Heart left ventricle (tissue), 16 donors: Measurements from ENCODE around the gene GPR84. TPM values are rescaled to one million over a fixed set of nuclear protein-coding genes. Genes with fewer than 3 reads are reported as not detected.
A peak's percentile ranks its signal among the peaks of the same experiment; 100 is the strongest.

Source experiments
- ATAC-seq, 4 donors: fragments of 200-7000 bp; cut with Tn5 transposase; one replicate each; pipeline ENCODE4 v1.9.1; 2020 to 2022; ENCODE audit warnings: moderate library complexity in 4 of 4, mild to moderate bottlenecking in 3 of 4, moderate number of reproducible peaks in 1 of 4
- DNase-seq, 5 donors: peaks; one replicate each; pipeline ENCODE4 v3.0.0-alpha.2; 2020
- H3K27ac ChIP-seq, 12 donors: fragments of 200-600 bp; sonication (generic) in 4 of 12; one replicate each; pipeline versions ENCODE4 v1.5.0 to v1.8.0; 2016 to 2022; ENCODE audit warnings: mild to moderate bottlenecking in 2 of 12
- H3K27me3 ChIP-seq, 9 donors: fragments of 200-600 bp; sonication (generic) in 2 of 9; one replicate each; pipeline versions ENCODE4 v1.5.1 to v1.8.0; 2016 to 2022; ENCODE audit warnings: mild to moderate bottlenecking in 3 of 9
- H3K36me3 ChIP-seq, 9 donors: fragments of 200-600 bp; sonication (generic) in 2 of 9; one replicate each; pipeline versions ENCODE4 v1.5.0 to v1.8.0; 2018 to 2022; ENCODE audit warnings: mild to moderate bottlenecking in 2 of 9
- H3K4me1 ChIP-seq, 12 donors: fragments of 200-600 bp; sonication (generic) in 4 of 12; one replicate each; pipeline versions ENCODE4 v1.5.0 to v1.8.0; 2016 to 2022; ENCODE audit warnings: mild to moderate bottlenecking in 3 of 12
- H3K4me3 ChIP-seq, 12 donors: fragments of 200-600 bp; sonication (generic) in 4 of 12; one replicate each; pipeline versions ENCODE4 v1.5.0 to v1.8.0; 2017 to 2022; ENCODE audit warnings: mild to moderate bottlenecking in 9 of 12, moderate library complexity in 4 of 12
- H3K9me3 ChIP-seq, 12 donors: fragments of 200-600 bp; sonication (generic) in 4 of 12; one replicate each; pipeline versions ENCODE4 v1.5.0 to v1.8.0; 2016 to 2022; ENCODE audit warnings: mild to moderate bottlenecking in 1 of 12
- POLR2A ChIP-seq, 2 donors: fragments of 450-650 bp; IDR thresholded peaks; one replicate each; pipeline ENCODE4 v1.6.1; 2017; ENCODE audit warnings: antibody characterized with exemption in 2 of 2, mild to moderate bottlenecking in 2 of 2, moderate library complexity in 2 of 2
- WGBS, 4 donors: extraction: QIAGEN DNeasy Blood & Tissue Kit in 2 of 4; methylation state at CpG; one replicate each; pipeline versions ENCODE4 v1.1.5 to v1.1.7; 2013 to 2018; 5-methylcytosine and 5-hydroxymethylcytosine counted together
- intact Hi-C, 10 donors: fragments of 100-400 bp; cut with DNase I; formaldehyde crosslinking; loops; one replicate each; pipeline versions ENCODE4 v1.11.1 to v1.14.2; 2022
- long read RNA-seq, 3 donors: library from polyadenylated mRNA; unstranded; transcript quantifications; one replicate each; pipeline ENCODE4 v2.0.0, GENCODE V29; 2020 to 2021
- polyA plus RNA-seq, 2 donors: library from polyadenylated mRNA; stranded (reverse); fragments of 200-250 nt; gene quantifications; one replicate each; pipeline ENCODE4 v1.2.3, GENCODE V29; 2013
- total RNA-seq, 9 donors: library from RNA; depleted of rRNA in 2 of 9; stranded (reverse); fragments of >200 nt in 2 of 9; fragmentation: NEBNext Ultra II Directional in 3 of 9; extraction: Animal tissue kit (Norgen Biotek cat#: 25700) in 3 of 9; gene quantifications; one replicate each; pipeline versions ENCODE4 v1.1.0 to v1.2.4, GENCODE V29; 2016 to 2023
- TF ChIP-seq, protein P1 (sequence below), 12 donors: fragments of 200-600 bp; sonication (generic) in 4 of 12; IDR thresholded peaks; one replicate each; pipeline versions ENCODE4 v1.5.0 to v1.8.0; 2018 to 2022; ENCODE audit warnings: antibody characterized with exemption in 12 of 12, mild to moderate bottlenecking in 5 of 12
- donor health status: ischemic (EF 13 %, LVEDD 7.1; RV severe dilation, severe dysfunction).
- donor health status: healthy with polysubstance abuse.
- donor health status: DM: no; HTN: yes; CAD: no.
- donor health status: DM: no; HTN: no; CAD: no.
- donor health status: ischemic (EF 25% LVEDD 6.9; RV normal size, moderate dysfunction).
- donor health status: ischemic (EF 25% LVEDD 5.7; RV mildly dilated, moderate dysfunction).
- donor health status: healthy.
- donor health status: DM: yes; HTN: yes; CAD: no.
- donor health status: ischemic (EF 35%, LVEDD 5.7; RV mildly dilated, moderate dysfunction).
- donor health status: nonischemic (EF 11% LVEDD 7.7; RV severe dilation, severe dysfunction).
- donor health status: DM: yes; HTN: yes; CAD: no.
- donor health status: PGD.
- donor health status: ischemic (EF 29% LVEDD 5.4; RV normal size, mild dysfunction).
- donor health status: nonischemic (EF 23%, LVEDD 6.1; RV moderate dilation, normal function).

Gene GPR84
- 1 to 10 TPM in 2 of 9 donors, under 1 TPM in 2, not detected in 5; 0.21 to 4.4 (median 0.94) TPM for total RNA-seq
- polyA plus RNA-seq: under 1 TPM in 1 of 2 donors, not detected in 1; 0.37 TPM
- long read RNA-seq, donor 1, partial matches to known transcripts: 0 of 1 reads
- long read RNA-seq, donor 1, other reads (novel, unspliced or antisense): 0 of 1 reads
- long read RNA-seq, donor 2: 0 reads
- long read RNA-seq, donor 3: 0 reads

DNA sequence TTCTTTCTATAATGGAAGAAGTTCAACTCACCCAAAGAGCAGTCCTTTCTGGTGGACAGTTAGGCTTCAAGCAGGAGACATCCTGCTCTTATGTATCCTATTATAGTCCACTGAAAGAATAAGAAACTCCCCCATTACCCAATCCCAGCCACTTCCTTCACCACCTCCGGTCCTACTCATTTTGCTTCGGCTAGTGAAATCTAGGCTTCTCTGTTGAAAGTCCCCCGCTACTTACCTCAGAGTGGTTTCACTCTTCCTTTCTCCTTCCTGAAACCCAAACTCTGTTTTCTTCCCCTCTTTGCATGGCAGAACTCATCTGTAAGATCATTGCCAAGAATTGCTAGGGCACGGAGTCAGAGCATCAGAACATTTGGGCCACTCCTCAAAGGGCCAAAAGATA, at the start of gene GPR84:
GPR84 (minus strand) TSS at position 74 of the 400 bp plus-strand sequence. CDS start 635 bp downstream, outside the sequence.
- H3K4me1 ChIP-seq: peaks cover 0 to 61% (median 12%) of the 10 kb centered on the region in 12 donors
- DNase-seq: no peak
- no peaks in the 10 kb centered on the region for H3K36me3 ChIP-seq
- 60 to 74% (median 73%) methylated on average over 4 of the region's 4 CpGs for WGBS, 4 donors
- H3K27ac ChIP-seq: peak within 1 kb of the TSS in 2 of 12 donors; percentile 13 to 78
- H3K4me3 ChIP-seq: peak within 1 kb of the TSS in 1 of 12 donors; percentile 27
- intact Hi-C loops: loop anchor here in 5 of 10 donors (2.0 to 10.0 kb wide), 5 partner anchors 70 to 142 kb away; no protein-coding TSS in a partner anchor
- H3K27me3 ChIP-seq: no peaks in the 10 kb centered on the region
- TF ChIP-seq, protein P1, sequence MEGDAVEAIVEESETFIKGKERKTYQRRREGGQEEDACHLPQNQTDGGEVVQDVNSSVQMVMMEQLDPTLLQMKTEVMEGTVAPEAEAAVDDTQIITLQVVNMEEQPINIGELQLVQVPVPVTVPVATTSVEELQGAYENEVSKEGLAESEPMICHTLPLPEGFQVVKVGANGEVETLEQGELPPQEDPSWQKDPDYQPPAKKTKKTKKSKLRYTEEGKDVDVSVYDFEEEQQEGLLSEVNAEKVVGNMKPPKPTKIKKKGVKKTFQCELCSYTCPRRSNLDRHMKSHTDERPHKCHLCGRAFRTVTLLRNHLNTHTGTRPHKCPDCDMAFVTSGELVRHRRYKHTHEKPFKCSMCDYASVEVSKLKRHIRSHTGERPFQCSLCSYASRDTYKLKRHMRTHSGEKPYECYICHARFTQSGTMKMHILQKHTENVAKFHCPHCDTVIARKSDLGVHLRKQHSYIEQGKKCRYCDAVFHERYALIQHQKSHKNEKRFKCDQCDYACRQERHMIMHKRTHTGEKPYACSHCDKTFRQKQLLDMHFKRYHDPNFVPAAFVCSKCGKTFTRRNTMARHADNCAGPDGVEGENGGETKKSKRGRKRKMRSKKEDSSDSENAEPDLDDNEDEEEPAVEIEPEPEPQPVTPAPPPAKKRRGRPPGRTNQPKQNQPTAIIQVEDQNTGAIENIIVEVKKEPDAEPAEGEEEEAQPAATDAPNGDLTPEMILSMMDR (IDR thresholded peaks at IDR 0.05): no peak
- TF ChIP-seq POLR2A (IDR thresholded peaks at IDR 0.05): no peak
- peak in 1 of 4 donors; percentile 4 for ATAC-seq
- H3K9me3 ChIP-seq: no peaks in the 10 kb centered on the region

DNA sequence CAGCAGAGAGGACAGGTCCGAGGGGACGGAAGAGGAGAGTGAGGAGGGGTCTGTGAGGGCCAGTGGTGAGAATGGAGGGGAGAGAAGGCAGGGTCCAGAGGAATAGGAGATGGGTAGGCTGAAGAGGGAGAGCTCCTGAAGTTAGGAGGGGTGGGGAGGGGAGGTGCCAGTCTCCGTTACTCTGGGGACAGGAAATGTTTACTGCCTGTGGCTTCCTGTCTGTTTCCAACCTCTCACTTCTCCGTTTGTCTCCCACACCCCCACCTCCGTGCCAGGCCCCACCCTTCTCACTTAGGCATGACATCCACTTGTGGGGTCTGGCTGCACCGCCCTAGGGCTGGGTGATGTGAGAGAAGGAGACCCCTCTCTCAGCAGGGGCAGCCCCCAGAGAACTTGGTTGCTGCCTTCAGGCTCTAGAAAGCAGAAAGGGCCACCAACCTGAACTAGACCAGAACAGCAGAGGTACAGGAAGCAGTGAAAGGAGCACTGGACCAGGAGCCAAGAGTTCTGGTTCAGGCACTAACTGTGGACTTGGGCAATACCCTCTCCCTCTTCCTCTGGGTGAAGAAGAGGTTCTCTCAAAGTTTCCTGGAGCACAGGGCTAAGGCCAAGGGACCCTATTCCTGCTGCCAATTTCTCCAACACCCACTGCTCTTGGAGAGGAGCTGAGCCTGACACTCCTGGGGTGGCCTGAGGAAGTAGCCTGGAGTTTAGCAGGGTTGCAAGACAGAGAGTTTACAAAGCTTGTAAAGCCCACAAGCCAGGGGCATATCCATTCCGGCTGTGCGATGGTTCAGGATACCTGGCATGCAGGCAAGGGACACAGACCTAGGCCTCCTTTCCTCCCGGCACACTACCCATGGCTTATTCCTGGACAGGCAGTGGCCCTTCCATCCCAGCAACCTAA, 49.3 kb upstream of the GPR84 start:
- Histone ChIP-seq H3K36me3 (peaks cover 0 to 36% (median 30%) of the 10 kb centered on the region in 9 donors), H3K4me1 (peaks cover 14 to 92% (median 76%) of the 10 kb centered on the region in 12 donors), H3K4me3 (peak overlapping the region in 8 of 12 donors; percentile 13 to 37 (median 28))

DNA sequence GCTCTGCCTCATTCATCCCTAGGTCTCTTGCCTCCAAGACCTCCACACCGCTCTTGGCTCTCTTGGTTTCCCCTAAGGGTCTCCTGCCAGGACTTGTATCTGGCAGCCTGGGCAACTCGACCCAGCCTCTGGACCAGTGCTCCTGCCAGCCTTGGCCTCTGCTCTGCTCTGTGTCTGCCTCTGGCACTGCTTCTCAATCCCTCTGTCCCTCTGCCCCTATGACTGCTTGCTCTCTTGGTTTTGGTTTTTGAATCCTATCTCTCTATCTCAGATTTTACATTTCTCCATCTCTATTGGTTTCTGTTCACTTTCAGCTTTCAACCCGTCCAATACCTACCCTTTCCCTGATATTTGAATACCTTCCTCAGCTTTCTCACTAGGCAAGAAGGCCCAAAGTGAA, 48.5 kb upstream of the GPR84 start:
- no peaks in the 10 kb centered on the region for H3K9me3 ChIP-seq
- DNase-seq (peak in 2 of 5 donors; percentile 33 to 44), ATAC-seq (peak; percentile 18 to 50 (median 33))
- no peak for TF ChIP-seq POLR2A (IDR thresholded peaks at IDR 0.05)
- 57 to 70% (median 64%) methylated on average over 3 of the region's 3 CpGs for WGBS, 4 donors
- no peaks in the 10 kb centered on the region for H3K27me3 ChIP-seq
- H3K36me3 ChIP-seq: peaks cover 0 to 44% (median 37%) of the 10 kb centered on the region in 9 donors
- intact Hi-C loops: no loop called here
- peaks cover 14 to 99% (median 82%) of the 10 kb centered on the region in 12 donors for H3K4me1 ChIP-seq
- peak overlapping the region; percentile 55 to 99 (median 85) for H3K27ac ChIP-seq
- H3K4me3 ChIP-seq: peak overlapping the region in 5 of 12 donors; percentile 13 to 37 (median 24)

More for the DNA sequence above, 49.3 kb upstream of the GPR84 start:
- Histone ChIP-seq H3K9me3 (no peaks in the 10 kb centered on the region), H3K27me3 (no peaks in the 10 kb centered on the region), H3K27ac (peak overlapping the region; percentile 55 to 99 (median 85))
- no peak for TF ChIP-seq POLR2A (IDR thresholded peaks at IDR 0.05)
- TF ChIP-seq, protein P1 (IDR thresholded peaks at IDR 0.05): no peak
- ATAC-seq: peak; percentile 8 to 54 (median 26)
- intact Hi-C loops: no loop called here
- peak; percentile 60 to 80 (median 68) for DNase-seq
- WGBS, 4 donors: 39 to 46% (median 43%) methylated on average over 9 of the region's 9 CpGs

DNA sequence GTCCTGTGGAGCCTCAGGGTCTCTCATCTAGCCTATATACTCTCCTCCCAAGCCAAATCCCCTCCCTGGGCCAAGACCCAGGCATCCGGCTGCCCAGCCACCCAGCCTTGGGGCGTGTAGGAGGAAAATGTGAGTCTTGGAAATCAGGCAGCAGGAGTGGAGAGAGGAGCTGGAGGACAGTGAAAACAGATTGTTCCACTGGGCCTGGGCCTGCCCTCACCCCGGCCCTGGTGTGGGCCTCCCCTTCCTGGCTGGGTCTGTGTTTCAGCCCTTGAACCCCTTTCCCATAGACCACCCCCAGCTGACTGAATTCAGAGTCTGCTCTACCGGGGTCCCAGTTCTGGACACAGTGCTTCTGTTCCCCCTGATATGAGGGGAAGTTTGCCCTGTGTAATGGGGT, 48.1 kb upstream of the GPR84 start:
- WGBS, 4 donors: 58 to 67% (median 61%) methylated on average over 4 of the region's 4 CpGs
- Histone ChIP-seq H3K27me3 (no peaks in the 10 kb centered on the region), H3K36me3 (peaks cover 0 to 48% (median 41%) of the 10 kb centered on the region in 9 donors), H3K27ac (peak overlapping the region; percentile 55 to 99 (median 85)), H3K4me1 (peaks cover 14 to 100% (median 83%) of the 10 kb centered on the region in 12 donors), H3K9me3 (no peaks in the 10 kb centered on the region), H3K4me3 (peak overlapping the region in 2 of 12 donors; percentile 13 to 36)
- ATAC-seq: peak in 3 of 4 donors; percentile 5 to 40 (median 7)
- no peak for TF ChIP-seq POLR2A (IDR thresholded peaks at IDR 0.05)
- TF ChIP-seq, protein P1 (IDR thresholded peaks at IDR 0.05): no peak
- intact Hi-C loops: no loop called here
- peak in 2 of 5 donors; percentile 17 to 47 for DNase-seq
